ENCODE data around the gene CSGALNACT2.

DNA sequence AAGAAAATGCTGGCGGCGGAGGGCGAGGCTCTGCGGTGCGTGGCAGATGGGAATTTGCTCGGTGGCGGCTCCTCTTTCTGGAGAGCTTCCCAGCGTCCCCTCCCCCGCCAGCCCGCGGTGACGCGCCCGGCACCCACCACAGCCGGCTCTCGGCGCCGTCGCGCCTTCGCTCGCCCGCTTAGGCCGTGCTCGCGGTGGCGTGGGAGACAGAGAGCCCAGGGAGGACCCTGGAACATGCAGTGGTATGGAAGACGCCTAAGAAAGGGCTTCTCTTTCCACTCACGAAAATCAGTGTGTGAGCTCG, 576 bp upstream of the CSGALNACT2 start:
- no peak for TF ChIP-seq SMC3 (IDR thresholded peaks at IDR 0.05; ENCODE audit: low read length)
- TF ChIP-seq, protein P1, sequence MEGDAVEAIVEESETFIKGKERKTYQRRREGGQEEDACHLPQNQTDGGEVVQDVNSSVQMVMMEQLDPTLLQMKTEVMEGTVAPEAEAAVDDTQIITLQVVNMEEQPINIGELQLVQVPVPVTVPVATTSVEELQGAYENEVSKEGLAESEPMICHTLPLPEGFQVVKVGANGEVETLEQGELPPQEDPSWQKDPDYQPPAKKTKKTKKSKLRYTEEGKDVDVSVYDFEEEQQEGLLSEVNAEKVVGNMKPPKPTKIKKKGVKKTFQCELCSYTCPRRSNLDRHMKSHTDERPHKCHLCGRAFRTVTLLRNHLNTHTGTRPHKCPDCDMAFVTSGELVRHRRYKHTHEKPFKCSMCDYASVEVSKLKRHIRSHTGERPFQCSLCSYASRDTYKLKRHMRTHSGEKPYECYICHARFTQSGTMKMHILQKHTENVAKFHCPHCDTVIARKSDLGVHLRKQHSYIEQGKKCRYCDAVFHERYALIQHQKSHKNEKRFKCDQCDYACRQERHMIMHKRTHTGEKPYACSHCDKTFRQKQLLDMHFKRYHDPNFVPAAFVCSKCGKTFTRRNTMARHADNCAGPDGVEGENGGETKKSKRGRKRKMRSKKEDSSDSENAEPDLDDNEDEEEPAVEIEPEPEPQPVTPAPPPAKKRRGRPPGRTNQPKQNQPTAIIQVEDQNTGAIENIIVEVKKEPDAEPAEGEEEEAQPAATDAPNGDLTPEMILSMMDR (CRISPR knock-in tag; IDR thresholded peaks at IDR 0.05): no peak; the same call in 1 of the 2 replicates
- TF ChIP-seq MYC (CRISPR knock-in tag; IDR thresholded peaks at IDR 0.05; ENCODE audit: borderline replicate concordance): no peak; the same call in 1 of the 2 replicates
- peak; percentile 31; the same call in 1 of the 2 replicates for TF ChIP-seq SIN3A (IDR thresholded peaks at IDR 0.05; ENCODE audit: borderline replicate concordance, low read depth, low read length)
- no peak for TF ChIP-seq ZNF143 (CRISPR knock-in tag; IDR thresholded peaks at IDR 0.05)
- TF ChIP-seq NR3C1 (CRISPR knock-in tag; IDR thresholded peaks at IDR 0.05): no peak
- TF ChIP-seq KDM5A (IDR thresholded peaks at IDR 0.05; ENCODE audit: borderline replicate concordance, low read length): no peak
- no peak for TF ChIP-seq CBFB (CRISPR knock-in tag; IDR thresholded peaks at IDR 0.05)
- no peak for TF ChIP-seq ZBTB7A (CRISPR knock-in tag; IDR thresholded peaks at IDR 0.05)
- TF ChIP-seq, protein P2, sequence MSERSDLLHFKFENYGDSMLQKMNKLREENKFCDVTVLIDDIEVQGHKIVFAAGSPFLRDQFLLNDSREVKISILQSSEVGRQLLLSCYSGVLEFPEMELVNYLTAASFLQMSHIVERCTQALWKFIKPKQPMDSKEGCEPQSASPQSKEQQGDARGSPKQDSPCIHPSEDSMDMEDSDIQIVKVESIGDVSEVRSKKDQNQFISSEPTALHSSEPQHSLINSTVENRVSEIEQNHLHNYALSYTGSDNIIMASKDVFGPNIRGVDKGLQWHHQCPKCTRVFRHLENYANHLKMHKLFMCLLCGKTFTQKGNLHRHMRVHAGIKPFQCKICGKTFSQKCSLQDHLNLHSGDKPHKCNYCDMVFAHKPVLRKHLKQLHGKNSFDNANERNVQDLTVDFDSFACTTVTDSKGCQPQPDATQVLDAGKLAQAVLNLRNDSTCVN (CRISPR knock-in tag; IDR thresholded peaks at IDR 0.05; ENCODE audit: borderline replicate concordance): 0 out of 2 replicates have a peak, but pooled peaks have one; percentile 18
- TF ChIP-seq EP300 (IDR thresholded peaks at IDR 0.05; ENCODE audit: low read depth in 2 of 2, low read length in 2 of 2): no peak
- no peak for TF ChIP-seq EP300 (CRISPR knock-in tag; IDR thresholded peaks at IDR 0.05; ENCODE audit: borderline replicate concordance)
- TF ChIP-seq MAZ (IDR thresholded peaks at IDR 0.05; ENCODE audit: borderline replicate concordance, low read depth, low read length): no peak
- no peak for TF ChIP-seq MAZ (CRISPR knock-in tag; IDR thresholded peaks at IDR 0.05; ENCODE audit: low read depth)
- TF ChIP-seq TCF7 (IDR thresholded peaks at IDR 0.05; ENCODE audit: low read depth): no peak
- TF ChIP-seq ZSCAN22 (CRISPR knock-in tag; IDR thresholded peaks at IDR 0.05): no peak

Data from HepG2 (cell line).